Measurements from ENCODE around the gene EPN3.

EPN3 gene

DNA sequence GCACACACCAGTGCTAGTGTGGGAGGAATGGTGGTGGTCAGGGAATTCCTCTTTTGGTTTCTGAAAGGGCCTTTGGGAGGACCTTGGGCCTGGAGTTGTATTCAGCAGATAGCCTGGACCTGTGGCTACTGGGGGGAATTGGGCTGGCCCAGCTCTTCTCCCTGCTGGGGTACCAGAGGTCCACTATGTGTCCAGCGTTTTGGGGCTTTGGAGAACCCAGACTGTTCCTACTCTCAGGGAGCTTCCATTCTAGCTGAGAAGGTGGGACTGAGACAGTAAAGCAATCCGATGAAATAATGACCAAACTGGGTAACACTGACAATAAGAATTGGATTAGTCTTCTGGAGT is 2.4 kb downstream of the EPN3 start:
- TF ChIP-seq GATA3 (IDR thresholded peaks at IDR 0.05; ENCODE audit: low read depth, low read length) (no peak), GATA2 (IDR thresholded peaks at IDR 0.05; ENCODE audit: low read depth, low read length) (no peak)

DNA sequence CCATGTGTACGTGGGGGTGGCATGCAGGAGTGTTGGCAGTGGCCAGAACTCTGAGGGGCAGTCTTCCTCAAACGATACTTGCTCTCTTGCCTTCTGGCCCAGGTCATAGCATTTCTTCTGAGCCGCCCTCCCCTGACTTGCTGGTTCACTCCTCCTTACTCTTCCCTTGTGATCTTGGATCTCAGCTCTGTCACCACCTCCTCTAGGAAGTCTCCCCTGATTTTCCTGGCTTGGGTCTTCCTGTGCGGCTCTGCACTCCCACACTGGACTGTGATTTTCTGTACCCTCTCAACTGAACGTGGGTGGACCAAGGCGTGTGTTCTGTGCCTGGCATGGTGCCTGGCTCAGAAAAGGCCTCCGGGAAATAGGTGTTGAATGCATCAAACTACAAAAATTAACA is 2.9 kb downstream of the EPN3 start:
- TF ChIP-seq GATA3 (IDR thresholded peaks at IDR 0.05; ENCODE audit: low read depth, low read length) (no peak), GATA2 (IDR thresholded peaks at IDR 0.05; ENCODE audit: low read depth, low read length) (no peak)

DNA sequence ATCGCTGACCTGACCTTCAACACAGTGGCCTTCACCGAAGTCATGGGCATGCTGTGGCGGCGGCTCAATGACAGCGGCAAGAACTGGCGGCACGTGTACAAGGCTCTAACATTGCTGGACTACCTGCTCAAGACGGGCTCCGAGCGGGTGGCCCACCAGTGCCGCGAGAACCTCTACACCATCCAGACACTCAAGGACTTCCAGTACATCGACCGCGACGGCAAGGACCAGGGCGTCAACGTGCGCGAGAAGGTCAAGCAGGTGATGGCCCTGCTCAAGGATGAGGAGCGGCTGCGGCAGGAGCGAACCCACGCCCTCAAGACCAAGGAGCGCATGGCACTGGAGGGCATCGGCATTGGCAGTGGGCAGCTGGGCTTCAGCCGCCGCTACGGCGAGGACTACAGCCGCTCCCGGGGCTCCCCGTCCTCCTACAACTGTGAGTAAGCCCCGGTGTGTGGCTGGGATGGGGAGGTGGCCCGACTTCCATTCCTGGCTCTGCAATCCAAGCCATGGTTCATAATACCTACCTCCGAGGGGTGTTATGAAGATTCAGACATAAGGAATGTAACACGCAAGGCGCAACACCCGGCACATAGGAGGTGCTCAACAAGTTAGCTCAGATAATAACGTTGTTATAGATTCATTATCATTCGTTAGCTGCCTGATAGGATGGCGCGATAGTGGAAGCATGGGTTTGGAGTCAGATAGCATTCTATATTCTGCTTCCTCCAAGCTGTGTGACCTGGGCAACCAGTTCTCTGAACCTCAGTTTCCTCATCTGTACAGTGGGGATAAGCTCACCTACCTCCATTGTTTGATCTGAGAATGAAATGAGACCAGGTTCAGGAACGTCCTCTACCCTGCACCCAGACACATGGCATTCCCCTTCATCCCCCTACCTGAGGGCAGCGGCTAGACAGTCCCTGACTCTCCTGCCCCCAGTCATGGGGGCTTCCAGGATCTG is 4.4 kb downstream of the EPN3 start:
- TF ChIP-seq GATA2 (IDR thresholded peaks at IDR 0.05; ENCODE audit: low read depth, low read length) (no peak), GATA3 (IDR thresholded peaks at IDR 0.05; ENCODE audit: low read depth, low read length) (no peak)

DNA sequence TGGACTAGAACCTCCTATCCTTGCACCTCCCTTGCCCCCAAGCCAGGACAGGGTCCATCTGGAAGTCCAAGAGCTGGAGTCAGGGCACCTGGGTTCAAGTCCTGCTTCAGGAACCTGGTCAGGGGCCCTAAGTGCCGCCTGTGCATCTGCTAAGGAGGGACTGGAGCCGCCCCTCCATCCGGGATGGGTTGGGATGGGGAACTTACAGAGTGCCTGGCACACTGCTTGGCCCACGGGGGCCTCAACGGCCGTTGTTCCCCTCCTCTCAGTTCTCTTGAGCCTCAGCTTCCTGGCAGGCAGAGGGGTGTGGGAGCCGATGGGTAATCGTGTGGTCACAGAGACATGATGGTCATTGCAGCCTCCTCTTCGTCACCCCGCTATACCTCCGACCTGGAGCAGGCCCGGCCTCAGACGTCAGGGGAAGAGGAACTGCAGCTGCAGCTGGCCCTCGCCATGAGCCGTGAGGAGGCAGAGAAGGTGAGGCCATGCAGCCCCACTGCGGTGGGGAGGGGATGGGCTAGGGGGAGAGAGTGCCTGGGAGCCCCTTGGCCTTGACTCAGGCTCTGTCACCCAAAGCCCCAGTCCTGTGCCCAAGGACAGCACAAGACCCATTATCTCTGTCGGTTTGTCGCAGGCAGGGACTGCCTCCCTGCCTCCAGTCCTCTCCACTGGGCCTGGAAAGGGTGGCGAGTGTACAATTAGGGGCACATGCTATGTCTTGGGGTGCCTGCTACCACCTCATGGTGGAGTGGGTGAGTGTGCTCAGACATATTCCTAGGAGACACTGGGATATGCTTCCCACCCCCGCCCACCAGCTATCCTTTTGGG is 5.4 kb downstream of the EPN3 start:
- TF ChIP-seq GATA3 (IDR thresholded peaks at IDR 0.05; ENCODE audit: low read depth, low read length) (no peak), GATA2 (IDR thresholded peaks at IDR 0.05; ENCODE audit: low read depth, low read length) (no peak)

DNA sequence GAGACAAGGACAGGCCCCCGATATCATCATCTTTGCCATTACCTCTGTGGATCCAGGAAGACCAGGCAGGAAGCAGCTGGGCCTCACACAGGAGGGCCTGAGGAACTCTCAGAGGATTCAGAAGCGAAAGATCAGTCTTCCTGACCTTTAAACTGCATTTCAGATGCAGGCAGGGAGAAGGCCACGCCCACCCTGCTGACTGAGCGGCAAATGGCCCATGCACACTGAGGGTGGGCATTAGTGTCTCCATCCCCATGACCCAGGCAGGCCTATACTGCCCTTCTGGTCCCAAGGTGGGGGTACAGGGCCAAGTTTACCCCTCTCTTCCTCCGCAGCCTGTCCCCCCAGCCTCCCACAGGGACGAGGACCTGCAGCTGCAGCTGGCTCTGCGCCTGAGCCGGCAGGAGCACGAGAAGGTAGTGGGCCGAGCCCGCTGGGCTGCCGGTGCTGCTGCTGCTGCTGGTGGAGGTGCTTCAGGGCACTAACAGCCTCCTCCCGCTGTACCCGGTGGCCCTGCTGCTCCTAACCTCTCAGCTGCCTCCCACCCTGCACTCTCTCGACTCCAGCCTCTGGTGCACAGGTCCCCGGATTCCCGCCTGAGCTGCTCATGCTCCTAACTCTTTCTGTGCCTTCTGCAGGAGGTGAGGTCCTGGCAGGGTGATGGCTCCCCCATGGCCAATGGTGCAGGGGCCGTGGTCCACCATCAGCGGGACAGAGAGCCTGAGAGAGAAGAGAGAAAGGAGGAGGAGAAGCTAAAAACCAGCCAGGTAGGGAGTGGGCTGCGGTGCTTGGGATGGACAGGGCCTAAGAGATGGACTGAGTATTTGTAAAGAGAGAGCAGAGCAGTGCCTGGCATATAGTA is 6.2 kb downstream of the EPN3 start:
- TF ChIP-seq GATA2 (IDR thresholded peaks at IDR 0.05; ENCODE audit: low read depth, low read length): no peak
- no peak for TF ChIP-seq GATA3 (IDR thresholded peaks at IDR 0.05; ENCODE audit: low read depth, low read length)

DNA sequence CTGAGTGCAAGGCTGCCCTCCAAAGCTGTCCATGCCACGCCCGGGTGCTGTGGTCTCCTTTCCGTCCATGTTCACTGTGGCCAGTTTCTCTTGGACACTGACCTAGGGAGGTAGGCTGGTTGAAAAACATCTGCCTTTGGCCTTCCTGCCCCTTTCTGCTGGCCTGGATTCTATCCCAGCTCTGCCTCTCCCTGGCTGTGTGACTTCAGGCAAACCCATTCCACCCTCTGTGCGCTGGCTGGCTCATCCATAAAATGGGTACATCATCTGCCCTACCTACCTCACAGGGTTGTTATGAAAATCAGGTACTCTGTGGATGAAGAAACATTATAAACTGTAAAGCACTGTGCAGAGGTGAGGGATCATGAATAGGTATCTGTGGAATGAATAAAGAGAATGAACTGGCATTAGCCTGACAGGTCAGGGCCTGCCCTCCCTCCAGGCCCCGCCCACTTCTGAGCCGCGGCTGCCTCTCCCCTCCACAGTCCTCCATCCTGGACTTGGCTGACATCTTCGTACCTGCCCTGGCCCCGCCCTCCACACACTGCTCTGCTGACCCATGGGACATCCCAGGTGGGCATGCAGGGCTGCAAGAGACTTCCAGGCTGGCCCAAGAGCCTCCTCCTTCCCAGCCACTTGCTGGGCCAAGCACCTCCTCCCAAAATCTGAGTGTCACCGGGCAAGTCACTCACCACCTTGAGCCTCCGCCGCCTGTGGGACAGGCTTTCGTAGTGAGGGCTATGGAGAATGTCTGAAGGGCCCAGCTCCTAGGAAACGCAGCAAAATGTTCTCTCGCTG is 7.4 kb downstream of the EPN3 start:
- TF ChIP-seq GATA3 (IDR thresholded peaks at IDR 0.05; ENCODE audit: low read depth, low read length) (no peak), GATA2 (IDR thresholded peaks at IDR 0.05; ENCODE audit: low read depth, low read length) (no peak)

DNA sequence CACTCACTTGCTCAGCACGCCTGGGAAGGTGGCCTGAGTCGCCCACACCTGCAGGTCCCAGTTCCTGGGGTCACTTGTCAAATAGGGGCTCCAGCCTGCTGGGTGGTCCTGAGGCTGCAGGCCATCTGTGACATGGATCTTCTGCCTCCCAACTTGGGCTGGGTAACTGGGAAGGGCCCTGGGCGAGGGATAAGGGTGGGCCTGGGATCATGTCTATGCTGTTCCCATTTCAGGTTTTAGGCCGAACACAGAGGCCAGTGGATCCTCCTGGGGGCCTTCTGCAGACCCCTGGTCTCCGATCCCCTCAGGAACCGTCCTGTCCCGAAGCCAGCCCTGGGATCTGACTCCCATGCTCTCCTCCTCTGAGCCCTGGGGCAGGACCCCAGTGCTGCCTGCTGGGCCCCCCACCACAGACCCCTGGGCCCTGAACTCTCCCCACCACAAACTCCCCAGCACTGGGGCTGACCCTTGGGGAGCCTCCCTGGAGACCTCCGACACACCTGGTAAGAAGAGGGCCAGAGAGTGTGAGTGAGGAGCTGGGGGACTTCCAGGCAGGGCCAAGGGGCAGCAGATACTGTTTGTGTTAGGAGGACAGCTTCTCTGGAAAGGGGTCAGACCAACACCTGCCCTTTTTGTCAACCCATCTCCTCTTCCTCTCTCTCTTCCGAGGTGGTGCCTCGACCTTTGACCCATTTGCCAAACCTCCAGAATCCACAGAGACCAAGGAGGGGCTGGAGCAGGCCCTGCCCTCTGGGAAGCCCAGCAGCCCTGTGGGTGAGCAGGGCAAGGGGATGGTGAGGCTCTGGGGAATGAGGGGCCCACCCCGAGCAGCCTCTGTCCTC is 8.2 kb downstream of the EPN3 start:
- no peak for TF ChIP-seq GATA3 (IDR thresholded peaks at IDR 0.05; ENCODE audit: low read depth, low read length)

DNA sequence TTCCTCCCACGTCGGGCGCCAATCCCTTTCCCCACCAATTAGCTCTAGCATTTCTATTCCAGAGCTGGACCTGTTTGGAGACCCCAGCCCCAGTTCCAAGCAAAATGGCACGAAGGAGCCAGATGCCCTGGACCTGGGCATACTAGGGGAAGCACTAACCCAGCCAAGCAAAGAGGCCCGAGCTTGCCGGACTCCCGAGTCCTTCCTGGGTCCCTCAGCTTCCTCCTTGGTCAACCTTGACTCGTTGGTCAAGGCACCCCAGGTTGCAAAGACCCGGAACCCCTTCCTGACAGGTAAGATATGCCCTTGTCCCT is 8.8 kb downstream of the EPN3 start:
- TF ChIP-seq GATA3 (IDR thresholded peaks at IDR 0.05; ENCODE audit: low read depth, low read length): no peak
- TF ChIP-seq GATA2 (IDR thresholded peaks at IDR 0.05; ENCODE audit: low read depth, low read length): no peak

DNA sequence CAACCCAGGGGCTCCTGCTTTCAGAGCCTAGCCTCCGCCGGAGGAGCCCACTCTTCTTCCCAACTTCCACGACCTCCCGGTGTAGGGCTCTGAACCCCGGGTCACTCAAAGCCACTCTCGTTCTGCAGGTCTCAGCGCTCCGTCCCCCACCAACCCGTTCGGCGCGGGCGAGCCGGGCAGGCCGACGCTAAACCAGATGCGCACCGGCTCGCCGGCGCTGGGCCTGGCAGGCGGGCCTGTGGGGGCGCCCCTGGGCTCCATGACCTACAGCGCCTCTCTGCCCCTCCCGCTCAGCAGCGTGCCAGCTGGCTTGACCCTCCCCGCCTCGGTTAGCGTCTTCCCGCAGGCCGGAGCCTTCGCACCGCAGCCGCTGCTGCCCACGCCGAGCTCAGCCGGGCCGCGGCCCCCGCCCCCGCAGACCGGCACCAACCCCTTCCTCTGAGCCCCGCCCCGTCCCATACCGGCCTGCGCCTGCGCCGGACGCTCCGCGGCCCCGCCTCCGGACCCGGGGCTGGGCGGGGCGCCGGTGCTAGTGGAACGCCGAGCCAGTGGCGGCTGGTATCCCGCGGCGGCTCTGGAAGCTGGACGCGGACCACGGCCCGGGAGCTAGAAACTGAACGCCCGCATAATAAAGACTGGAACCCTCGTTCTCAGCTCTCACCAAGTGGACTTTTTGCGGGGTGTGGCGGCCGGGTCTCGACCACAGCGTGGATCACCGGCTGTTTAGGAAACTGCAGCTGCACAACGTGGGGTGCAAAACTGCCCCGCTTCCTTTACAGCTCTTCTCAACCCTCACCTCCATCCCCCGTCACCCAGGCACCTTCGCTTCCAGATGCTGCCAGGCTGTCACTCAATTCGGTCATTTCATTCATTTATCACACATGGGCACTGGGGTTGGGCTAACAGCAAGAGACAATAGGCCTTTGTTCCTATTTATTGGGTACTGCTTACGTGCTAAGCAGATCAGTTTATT is 9.5 kb downstream of the EPN3 start:
- TF ChIP-seq GATA2 (IDR thresholded peaks at IDR 0.05; ENCODE audit: low read depth, low read length) (no peak; the same call in 1 of the 2 replicates), GATA3 (IDR thresholded peaks at IDR 0.05; ENCODE audit: low read depth, low read length) (no peak)

DNA sequence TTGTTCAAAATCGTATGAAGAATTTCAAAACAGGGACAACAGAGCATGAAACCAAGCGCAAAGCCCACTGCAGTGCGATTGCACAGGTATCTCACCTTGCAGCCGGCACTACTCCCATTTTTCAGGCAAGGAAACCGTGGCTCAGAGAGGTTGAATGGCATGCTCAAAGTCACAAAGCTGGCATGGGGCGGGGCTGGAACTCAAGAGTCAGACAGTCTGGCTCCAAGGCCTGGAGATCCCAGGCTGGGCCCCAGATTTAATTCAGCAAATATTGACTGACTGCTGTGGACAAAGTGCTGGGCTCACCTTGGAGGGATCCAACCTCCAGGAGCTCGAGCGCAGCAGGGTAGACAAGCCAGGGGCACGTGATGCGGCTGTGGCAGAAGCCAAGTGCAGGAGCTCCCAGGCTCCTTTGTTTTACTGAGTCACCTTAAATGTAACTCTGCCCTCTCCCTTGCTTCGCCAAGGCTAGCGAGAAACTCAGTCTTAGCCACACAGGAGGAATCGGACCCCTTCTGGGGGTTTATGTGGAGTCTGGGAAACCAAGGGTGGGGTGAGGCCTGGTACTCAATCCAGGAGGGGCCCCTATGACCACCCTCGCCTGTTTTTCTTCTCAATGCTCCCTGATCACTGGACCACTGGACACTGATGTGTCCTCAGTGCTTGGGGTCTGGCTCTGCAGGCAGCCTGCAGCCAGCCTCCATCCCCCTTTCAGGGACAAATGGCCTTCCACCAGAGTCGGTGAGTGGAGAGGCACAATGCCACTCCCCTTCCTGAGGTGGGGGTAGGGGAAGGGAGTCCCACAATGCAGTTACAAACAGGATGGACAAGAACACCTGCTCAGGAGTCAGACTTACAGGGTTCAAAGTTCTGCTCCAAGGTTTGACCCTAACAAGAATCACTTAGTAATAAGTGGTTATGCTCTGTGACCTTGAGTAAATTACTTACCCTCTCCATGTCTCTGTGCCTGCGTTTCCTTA is 10.6 kb downstream of the EPN3 start:
- no peak for TF ChIP-seq GATA3 (IDR thresholded peaks at IDR 0.05; ENCODE audit: low read depth, low read length)
- TF ChIP-seq GATA2 (IDR thresholded peaks at IDR 0.05; ENCODE audit: low read depth, low read length): no peak

All from SH-SY5Y (cell line).